ENCODE results near the gene ZNHIT3.
"Not testable (repeated sequence)": the region's sequence is repeated elsewhere in the genome, so short reads cannot be mapped to it uniquely, and the experiment has no call there.

ZNHIT3 gene

DNA sequence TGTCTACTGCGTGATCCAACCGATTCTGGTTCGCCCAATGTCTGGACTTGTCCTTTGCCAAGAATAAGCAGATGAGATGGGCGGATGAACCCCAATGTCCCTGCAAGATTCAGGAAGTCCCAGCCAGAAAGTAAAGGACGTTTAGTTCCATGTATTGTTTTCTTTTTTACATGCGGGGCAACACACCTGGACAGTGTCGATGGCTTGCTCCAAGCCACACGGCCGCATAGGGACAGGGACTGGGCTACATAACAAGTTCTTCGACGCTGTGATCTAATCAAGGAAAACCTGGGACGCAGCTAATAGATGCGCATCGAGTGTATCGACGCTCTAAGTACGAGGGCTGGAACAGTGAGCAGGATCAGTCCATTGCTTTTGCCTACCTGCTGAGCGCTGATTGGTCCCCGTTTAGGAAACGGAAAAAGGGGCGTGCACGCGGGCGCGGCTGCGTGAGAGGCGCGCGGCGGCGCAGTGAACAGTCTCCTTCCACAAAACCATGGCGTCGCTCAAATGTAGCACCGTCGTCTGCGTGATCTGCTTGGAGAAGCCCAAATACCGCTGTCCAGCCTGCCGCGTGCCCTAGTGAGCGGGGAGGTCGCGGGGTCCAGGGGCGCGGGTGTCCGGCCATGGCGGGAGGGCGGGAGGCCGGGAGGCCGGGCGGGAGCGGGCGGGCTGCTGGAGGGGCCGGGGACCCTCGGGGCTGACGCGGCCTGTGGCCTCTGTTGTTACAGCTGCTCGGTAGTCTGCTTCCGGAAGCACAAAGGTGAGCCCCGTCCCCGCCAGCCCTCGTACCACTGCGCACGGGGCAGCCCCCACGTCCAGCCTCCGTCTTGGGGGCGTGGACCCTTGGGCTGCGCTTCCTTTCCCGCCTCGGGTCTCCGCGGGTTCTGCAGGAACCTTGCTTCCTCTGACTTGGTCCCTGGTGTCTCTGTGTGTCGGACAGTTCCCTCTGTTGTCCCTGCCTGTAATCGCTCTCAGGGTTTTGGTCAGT lies at the start of gene ZNHIT3:
Gene ZNHIT3 (plus strand): TSS at position 478 of the 991 bp plus-strand sequence. CDS start 19 bp downstream, at position 497.
- Histone ChIP-seq H3K36me3 (ENCODE audit: control insufficient read depth, insufficient read depth, low read length) (no peaks in the 10 kb centered on the region), H3K27me3 (ENCODE audit: control insufficient read depth, insufficient read depth, low read length) (peaks cover 9% of the 10 kb centered on the region), H3K4me1 (ENCODE audit: control insufficient read depth, insufficient read depth, low read length) (peaks cover 17% of the 10 kb centered on the region), H3K9ac (ENCODE audit: low read length) (peak within 1 kb of the TSS; percentile 77), H3K4me3 (ENCODE audit: low read length) (peak within 1 kb of the TSS; percentile 57), H3K9me3 (ENCODE audit: control insufficient read depth, low read length) (no peaks in the 10 kb centered on the region)

DNA sequence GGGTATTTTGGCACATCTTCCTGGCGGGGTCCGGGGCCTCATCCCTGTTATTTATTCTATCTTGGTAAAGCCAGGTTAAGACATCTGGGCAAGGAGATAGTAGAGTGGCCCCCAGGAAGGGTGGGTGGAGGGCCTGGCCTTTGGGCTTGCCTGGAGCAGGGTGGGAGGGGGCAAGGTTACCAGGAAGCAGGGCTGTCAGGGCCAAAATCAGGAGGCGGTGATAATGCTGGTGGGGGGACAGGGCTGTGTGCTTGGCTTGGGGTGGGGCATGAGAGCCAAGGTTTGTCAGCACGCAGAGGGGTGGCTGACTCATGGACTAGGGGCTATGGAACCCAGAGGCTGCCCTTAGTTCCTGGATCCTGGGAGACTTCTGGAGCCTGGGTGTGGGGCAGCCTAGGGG lies 44.7 kb upstream of the ZNHIT3 start:
- H3K36me3 ChIP-seq (ENCODE audit: control insufficient read depth, insufficient read depth, low read length); H3K4me1 ChIP-seq (ENCODE audit: control insufficient read depth, insufficient read depth, low read length); H3K9ac ChIP-seq (ENCODE audit: low read length); H3K27me3 ChIP-seq (ENCODE audit: control insufficient read depth, insufficient read depth, low read length); H3K4me3 ChIP-seq (ENCODE audit: low read length); H3K9me3 ChIP-seq (ENCODE audit: control insufficient read depth, low read length): not testable (repeated sequence)

DNA sequence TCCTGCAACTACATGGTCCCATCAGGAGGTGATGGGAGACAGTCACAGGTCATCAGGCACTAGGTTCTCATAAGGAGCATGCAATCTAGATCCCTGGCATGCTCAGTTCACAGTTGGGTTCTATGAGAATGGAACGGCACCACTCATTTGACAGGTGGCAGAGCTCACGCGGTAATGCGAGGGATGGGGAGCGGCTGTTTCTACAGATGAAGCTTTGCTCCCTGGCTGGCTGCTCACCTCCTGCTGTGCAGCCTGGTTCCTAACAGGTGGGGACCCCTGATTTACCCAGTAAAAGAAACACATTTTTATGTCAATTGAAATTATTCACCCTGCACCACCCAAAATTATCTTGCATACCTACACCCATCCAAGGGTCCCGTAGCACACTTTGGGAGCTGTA lies 42.7 kb upstream of the ZNHIT3 start:
- H3K27me3 ChIP-seq (ENCODE audit: control insufficient read depth, insufficient read depth, low read length) = no peaks in the 10 kb centered on the region
- H3K9me3 ChIP-seq (ENCODE audit: control insufficient read depth, low read length) = no peaks in the 10 kb centered on the region
- no peak overlapping the region for H3K9ac ChIP-seq (ENCODE audit: low read length)
- no peaks in the 10 kb centered on the region for H3K36me3 ChIP-seq (ENCODE audit: control insufficient read depth, insufficient read depth, low read length)
- no peaks in the 10 kb centered on the region for H3K4me1 ChIP-seq (ENCODE audit: control insufficient read depth, insufficient read depth, low read length)
- no peak overlapping the region for H3K4me3 ChIP-seq (ENCODE audit: low read length)

DNA sequence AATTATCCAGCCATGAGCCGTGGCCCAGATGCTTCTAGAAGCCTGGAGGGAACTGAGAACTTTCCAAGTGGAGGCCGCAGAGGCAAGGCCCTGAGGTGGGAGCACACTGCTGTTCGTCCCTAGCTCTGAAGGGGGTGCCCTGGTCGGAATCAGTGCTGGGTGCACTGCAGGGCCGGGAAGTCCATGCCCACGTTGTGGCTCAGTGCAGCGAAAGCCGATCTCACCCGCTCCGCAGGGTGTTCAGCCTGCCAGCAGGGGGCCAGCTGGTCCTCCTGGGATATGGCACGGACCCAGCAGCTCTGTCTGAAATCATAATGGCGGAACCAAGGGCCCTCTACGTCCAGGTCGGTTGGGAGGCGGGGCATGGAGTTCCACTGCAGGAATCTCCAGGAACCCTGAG lies 36.5 kb upstream of the ZNHIT3 start:
- not testable (repeated sequence) for H3K4me1 ChIP-seq (ENCODE audit: control insufficient read depth, insufficient read depth, low read length); H3K27me3 ChIP-seq (ENCODE audit: control insufficient read depth, insufficient read depth, low read length); H3K9ac ChIP-seq (ENCODE audit: low read length); H3K9me3 ChIP-seq (ENCODE audit: control insufficient read depth, low read length); H3K4me3 ChIP-seq (ENCODE audit: low read length); H3K36me3 ChIP-seq (ENCODE audit: control insufficient read depth, insufficient read depth, low read length)

DNA sequence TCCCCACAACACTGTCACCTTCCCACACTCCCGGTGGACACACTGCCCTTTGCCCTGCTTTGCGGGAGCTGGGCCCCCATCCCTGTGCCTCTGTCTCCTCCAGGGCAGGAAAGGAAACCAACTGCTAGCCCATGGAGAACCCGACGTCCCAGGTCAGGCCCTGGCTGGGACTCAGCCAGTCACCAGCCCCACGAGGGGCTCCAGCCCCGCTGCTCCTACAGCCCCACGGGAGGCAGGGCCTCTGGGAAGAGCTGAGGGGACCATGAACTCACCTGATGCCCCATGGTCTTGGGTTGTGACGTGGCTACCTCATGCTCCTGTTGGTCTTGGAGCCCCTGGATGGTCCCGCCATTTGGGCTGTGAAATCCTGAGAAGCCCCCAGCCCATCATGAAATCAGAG lies 33.6 kb upstream of the ZNHIT3 start:
- not testable (repeated sequence) for H3K4me1 ChIP-seq (ENCODE audit: control insufficient read depth, insufficient read depth, low read length); H3K36me3 ChIP-seq (ENCODE audit: control insufficient read depth, insufficient read depth, low read length); H3K9me3 ChIP-seq (ENCODE audit: control insufficient read depth, low read length); H3K27me3 ChIP-seq (ENCODE audit: control insufficient read depth, insufficient read depth, low read length); H3K4me3 ChIP-seq (ENCODE audit: low read length); H3K9ac ChIP-seq (ENCODE audit: low read length)

DNA sequence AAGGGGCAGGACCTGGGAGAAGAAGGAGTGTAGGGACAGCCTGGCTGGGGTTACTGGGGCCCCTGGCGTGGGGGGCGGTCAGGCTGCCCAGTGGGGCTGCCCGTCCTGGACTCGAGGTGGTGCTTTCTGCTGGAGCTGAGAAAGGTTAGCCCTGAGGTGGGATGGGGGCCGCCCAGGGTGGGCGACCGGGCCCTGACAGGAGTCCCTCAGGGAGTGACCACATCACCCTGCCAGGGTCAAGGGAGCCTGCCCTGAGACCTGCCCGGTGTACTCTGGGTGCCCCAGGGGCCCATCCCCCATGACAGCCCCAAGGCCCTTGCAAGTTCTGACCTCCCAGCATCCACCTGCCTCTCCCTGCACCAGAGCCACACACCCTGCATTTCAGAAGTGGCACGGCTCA lies 28.8 kb upstream of the ZNHIT3 start:
- not testable (repeated sequence) for H3K4me3 ChIP-seq (ENCODE audit: low read length); H3K4me1 ChIP-seq (ENCODE audit: control insufficient read depth, insufficient read depth, low read length); H3K36me3 ChIP-seq (ENCODE audit: control insufficient read depth, insufficient read depth, low read length); H3K9me3 ChIP-seq (ENCODE audit: control insufficient read depth, low read length); H3K9ac ChIP-seq (ENCODE audit: low read length)
- peaks cover 13% of the 10 kb centered on the region for H3K27me3 ChIP-seq (ENCODE audit: control insufficient read depth, insufficient read depth, low read length)

DNA sequence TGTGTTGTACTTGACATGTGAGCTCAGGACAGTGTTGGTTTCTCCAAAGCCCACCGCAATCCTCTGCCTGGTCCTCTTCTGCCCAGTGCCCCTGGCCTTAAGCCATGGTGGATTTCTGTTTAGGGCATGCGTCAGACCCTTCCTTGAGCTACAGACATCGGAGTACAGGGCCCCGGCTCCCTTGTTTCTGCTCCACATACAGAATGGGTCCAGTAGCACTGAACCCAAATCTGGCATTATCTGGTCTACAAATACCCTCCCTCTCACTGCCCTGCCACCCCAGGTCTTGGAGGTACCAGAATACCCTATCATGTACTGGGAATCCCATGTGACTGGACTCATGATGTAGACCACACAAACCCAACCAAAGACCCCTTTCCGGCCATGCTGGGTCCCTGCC lies 27.4 kb upstream of the ZNHIT3 start:
- Histone ChIP-seq H3K4me1 (ENCODE audit: control insufficient read depth, insufficient read depth, low read length) (no peaks in the 10 kb centered on the region), H3K36me3 (ENCODE audit: control insufficient read depth, insufficient read depth, low read length) (no peaks in the 10 kb centered on the region), H3K27me3 (ENCODE audit: control insufficient read depth, insufficient read depth, low read length) (peaks cover 21% of the 10 kb centered on the region), H3K4me3 (ENCODE audit: low read length) (no peak overlapping the region), H3K9ac (ENCODE audit: low read length) (no peak overlapping the region), H3K9me3 (ENCODE audit: control insufficient read depth, low read length) (no peaks in the 10 kb centered on the region)

DNA sequence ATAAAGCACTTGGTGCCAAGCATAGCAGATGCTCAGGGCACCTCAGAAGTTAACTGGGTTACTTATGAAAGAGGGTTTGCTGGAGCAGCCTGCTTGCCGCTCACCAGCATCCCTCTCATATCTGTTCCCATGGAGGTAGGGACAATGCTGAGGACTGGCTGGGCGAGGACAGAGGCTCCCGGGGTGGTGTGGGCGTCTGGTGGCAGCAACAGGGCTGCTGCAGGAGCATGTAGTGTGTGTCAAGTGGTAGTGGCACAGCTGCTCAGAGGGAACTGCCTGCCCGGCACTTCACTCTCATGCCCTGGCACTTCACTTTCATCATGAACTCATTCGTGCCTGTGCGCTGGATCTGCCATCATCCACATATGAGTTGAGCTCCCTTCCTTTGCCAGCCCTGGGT lies 26.9 kb upstream of the ZNHIT3 start:
- no peaks in the 10 kb centered on the region for H3K36me3 ChIP-seq (ENCODE audit: control insufficient read depth, insufficient read depth, low read length)
- H3K4me1 ChIP-seq (ENCODE audit: control insufficient read depth, insufficient read depth, low read length) = no peaks in the 10 kb centered on the region
- H3K4me3 ChIP-seq (ENCODE audit: low read length) = no peak overlapping the region
- peaks cover 25% of the 10 kb centered on the region for H3K27me3 ChIP-seq (ENCODE audit: control insufficient read depth, insufficient read depth, low read length)
- H3K9me3 ChIP-seq (ENCODE audit: control insufficient read depth, low read length) = no peaks in the 10 kb centered on the region
- H3K9ac ChIP-seq (ENCODE audit: low read length) = no peak overlapping the region

DNA sequence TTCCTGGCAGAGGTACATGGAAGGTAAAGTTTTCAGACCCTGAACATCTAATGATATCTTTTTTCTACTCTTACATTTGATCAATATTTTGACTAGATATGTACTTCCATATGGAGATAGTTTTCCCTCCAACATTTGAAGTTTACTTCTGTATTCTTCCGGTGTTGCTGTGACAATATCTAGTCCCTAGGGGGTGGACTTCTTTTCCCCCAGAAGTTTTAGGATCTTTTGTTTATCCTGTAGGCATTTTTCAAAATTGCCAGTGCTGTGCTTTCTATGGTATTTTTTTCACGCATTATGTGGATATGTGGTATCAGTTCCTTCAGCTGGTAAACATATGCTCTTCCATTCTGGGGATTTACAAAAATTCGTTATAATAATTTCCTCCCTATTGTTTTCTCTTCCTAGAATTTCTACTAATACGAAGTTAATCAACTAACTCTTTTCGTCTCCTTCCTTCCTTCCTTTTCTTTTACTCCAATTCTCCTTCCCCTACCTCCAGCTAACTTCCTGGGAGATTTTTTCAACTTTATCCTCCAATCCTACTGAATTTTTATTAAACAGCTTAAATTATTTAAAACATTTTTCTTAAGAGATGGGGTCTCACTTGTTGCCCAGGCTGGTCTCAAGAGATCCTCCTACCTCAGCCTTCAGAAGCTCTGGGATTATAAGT lies 26.1 kb upstream of the ZNHIT3 start:
- H3K27me3 ChIP-seq (ENCODE audit: control insufficient read depth, insufficient read depth, low read length) = peaks cover 33% of the 10 kb centered on the region
- H3K36me3 ChIP-seq (ENCODE audit: control insufficient read depth, insufficient read depth, low read length) = no peaks in the 10 kb centered on the region
- no peaks in the 10 kb centered on the region for H3K4me1 ChIP-seq (ENCODE audit: control insufficient read depth, insufficient read depth, low read length)
- no peak overlapping the region for H3K4me3 ChIP-seq (ENCODE audit: low read length)
- H3K9ac ChIP-seq (ENCODE audit: low read length) = no peak overlapping the region
- H3K9me3 ChIP-seq (ENCODE audit: control insufficient read depth, low read length) = no peaks in the 10 kb centered on the region

DNA sequence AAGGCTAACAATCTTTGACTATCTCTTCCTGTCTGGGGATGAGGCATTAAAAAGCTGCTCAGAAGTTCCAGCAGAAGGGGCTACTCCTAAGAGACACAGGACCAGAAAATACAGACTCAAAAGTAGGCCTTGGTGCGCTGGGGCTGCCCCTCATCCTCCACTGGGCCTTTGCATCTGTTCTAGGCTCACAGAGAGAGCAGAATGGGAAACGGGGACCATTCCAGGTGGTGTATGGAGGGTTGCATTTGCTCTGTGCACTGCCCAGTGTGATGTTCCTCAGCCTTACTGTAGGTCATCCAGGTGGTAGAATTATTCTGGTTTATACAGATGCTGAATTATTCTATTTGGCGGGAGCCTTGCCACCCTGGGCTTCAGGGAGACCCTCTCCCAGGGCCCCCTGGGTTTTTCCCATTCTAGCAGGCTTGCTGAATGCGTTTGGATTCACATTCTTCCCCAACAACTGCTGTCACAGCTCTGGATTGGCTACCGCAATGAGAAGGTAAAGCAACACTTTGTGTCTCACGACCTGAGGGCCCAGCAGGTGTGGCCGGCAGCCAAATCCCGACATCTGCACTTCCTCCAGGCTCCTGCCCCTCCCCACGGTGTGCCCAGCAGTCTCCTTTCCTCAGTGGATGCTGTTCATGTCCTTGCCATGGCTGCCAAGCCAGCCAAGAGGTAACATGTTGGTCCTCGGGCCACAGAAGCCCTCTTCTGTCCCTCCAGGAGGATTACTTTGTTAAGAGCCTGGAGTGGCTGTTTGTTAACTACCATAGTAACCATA lies 25.0 kb upstream of the ZNHIT3 start:
- H3K36me3 ChIP-seq (ENCODE audit: control insufficient read depth, insufficient read depth, low read length) = no peaks in the 10 kb centered on the region
- no peaks in the 10 kb centered on the region for H3K4me1 ChIP-seq (ENCODE audit: control insufficient read depth, insufficient read depth, low read length)
- H3K27me3 ChIP-seq (ENCODE audit: control insufficient read depth, insufficient read depth, low read length) = peaks cover 38% of the 10 kb centered on the region
- H3K4me3 ChIP-seq (ENCODE audit: low read length) = no peak overlapping the region
- H3K9me3 ChIP-seq (ENCODE audit: control insufficient read depth, low read length) = no peaks in the 10 kb centered on the region
- no peak overlapping the region for H3K9ac ChIP-seq (ENCODE audit: low read length)

DNA sequence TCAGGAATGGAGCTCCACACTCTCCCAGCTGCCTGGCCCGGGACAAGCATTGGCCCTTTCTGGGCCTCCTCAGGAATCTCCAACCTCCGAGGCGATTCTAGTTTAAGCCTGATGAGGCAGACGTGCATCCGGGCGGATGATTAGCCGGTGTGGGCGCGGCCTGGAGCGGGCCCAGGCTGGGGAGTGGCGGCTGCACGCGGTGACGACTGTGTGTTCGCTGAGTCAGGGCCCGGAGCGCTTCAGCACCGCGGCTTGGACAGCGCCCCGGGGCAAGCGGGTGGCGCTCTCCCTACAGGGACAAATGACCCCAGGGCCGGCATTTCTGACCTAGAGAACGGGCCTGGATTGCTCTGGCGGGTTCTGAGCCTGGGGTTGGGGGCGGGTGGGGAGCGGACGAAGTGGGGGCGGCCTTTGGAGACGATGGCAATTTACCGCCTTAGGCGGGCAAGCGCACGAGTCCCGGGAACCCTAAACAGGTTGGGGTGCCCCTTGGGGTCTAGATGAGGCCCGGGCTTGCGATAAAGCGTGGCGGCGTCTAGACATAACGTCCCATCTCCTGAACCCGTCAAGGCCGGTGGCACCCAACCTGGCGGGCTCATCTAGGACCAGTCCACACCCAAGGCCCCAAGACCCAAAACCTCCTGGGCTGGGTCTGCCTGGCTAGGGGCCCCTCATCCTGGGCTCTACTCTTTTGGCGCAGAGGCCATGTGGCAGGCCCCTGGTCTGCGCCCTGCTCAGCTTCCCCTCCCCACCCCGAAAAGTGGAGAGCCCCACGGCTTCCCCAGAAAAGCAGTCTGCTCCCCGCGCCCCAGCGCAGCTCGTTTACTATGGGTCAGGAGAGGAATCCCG lies 22.3 kb upstream of the ZNHIT3 start:
- H3K27me3 ChIP-seq (ENCODE audit: control insufficient read depth, insufficient read depth, low read length) = peaks cover 40% of the 10 kb centered on the region

More for the DNA sequence above, 22.3 kb upstream of the ZNHIT3 start:
- Histone ChIP-seq H3K9ac (ENCODE audit: low read length) (no peak overlapping the region), H3K9me3 (ENCODE audit: control insufficient read depth, low read length) (no peaks in the 10 kb centered on the region), H3K4me1 (ENCODE audit: control insufficient read depth, insufficient read depth, low read length) (no peaks in the 10 kb centered on the region), H3K4me3 (ENCODE audit: low read length) (no peak overlapping the region), H3K36me3 (ENCODE audit: control insufficient read depth, insufficient read depth, low read length) (no peaks in the 10 kb centered on the region)
